NCI-H2227 (cell line): Measurements from ENCODE around the gene RGN.
"Not testable (repeated sequence)": the region's sequence is repeated elsewhere in the genome, so short reads cannot be mapped to it uniquely, and the experiment has no call there.

ENCODE experiments used
- DNase-seq: peaks from one replicate; lab custom pipeline; 2025; ENCODE audit not compliant: unreplicated experiment; lab: John Stamatoyannopoulos, UW

RGN gene

GRCh38 chrX:47078129-47079043 is at the start of gene RGN:
Gene RGN, plus strand, starts transcription at chrX:47078443. Its CDS starts 2,702 bp downstream, at chrX:47081145.
- DNase-seq, result no peak

- peak; percentile 88 for DNase-seq
Observed at GRCh38 chrX:47030339-47030738, 47.9 kb upstream of the RGN start.

- DNase-seq, result no peak
Observed at GRCh38 chrX:47047989-47048388, 30.3 kb upstream of the RGN start.

GRCh38 chrX:47059142-47059874 is 18.9 kb upstream of the RGN start:
- no peak for DNase-seq

- DNase-seq, result no peak
Observed at GRCh38 chrX:47060708-47061107, 17.5 kb upstream of the RGN start.

- no peak for DNase-seq
Observed at GRCh38 chrX:47061238-47061919, 16.9 kb upstream of the RGN start.

GRCh38 chrX:47063179-47063578 is 15.1 kb upstream of the RGN start:
- DNase-seq, result no peak

GRCh38 chrX:47068214-47068613 is 10.0 kb upstream of the RGN start:
- DNase-seq, result no peak

GRCh38 chrX:47068720-47069119 is 9.5 kb upstream of the RGN start:
- DNase-seq, result no peak

GRCh38 chrX:47080215-47080914 is 2.1 kb downstream of the RGN start:
- no peak for DNase-seq

- no peak for DNase-seq
Observed at GRCh38 chrX:47080915-47081236, 2.6 kb downstream of the RGN start.

- DNase-seq, result no peak
Observed at GRCh38 chrX:47091149-47091775, 13.0 kb downstream of the RGN start.

- DNase-seq, result peak; percentile 60
Observed at GRCh38 chrX:47093248-47093647, 15.0 kb downstream of the RGN start.

GRCh38 chrX:47093860-47094259 is 15.6 kb downstream of the RGN start:
- no peak for DNase-seq

- DNase-seq, result peak; percentile 52
Observed at GRCh38 chrX:47097018-47097417, 18.8 kb downstream of the RGN start.

- no peak for DNase-seq
Observed at GRCh38 chrX:47098338-47099094, 20.3 kb downstream of the RGN start.

GRCh38 chrX:47101206-47101605 is 23.0 kb downstream of the RGN start:
- no peak for DNase-seq

- DNase-seq, result not testable (repeated sequence)
Observed at GRCh38 chrX:47110936-47111615, 32.8 kb downstream of the RGN start.

GRCh38 chrX:47112316-47112954 is 34.2 kb downstream of the RGN start:
- DNase-seq, result no peak
